ENCODE measurements around the gene SETD9. TPM values are rescaled to one million over a fixed set of nuclear protein-coding genes. Genes with fewer than 3 reads are reported as not detected.

The SETD9 gene
- total RNA-seq, 2 experiments from 2014 or later, result 4.1 to 4.9 TPM

- Mint-ChIP-seq H3K4me3 (no peak overlapping the region), H3K4me1 (peaks cover 15% of the 10 kb centered on the region), H3K27me3 (no peaks in the 10 kb centered on the region), H3K36me3 (ENCODE audit: low read depth) (peaks cover 35% of the 10 kb centered on the region), H3K9me3 (no peaks in the 10 kb centered on the region), H3K27ac (no peak overlapping the region)
- no peak for DNase-seq
- CTCF ChIA-PET, result no interaction called here
- POLR2A ChIA-PET, result interaction anchor here (1.9 kb wide), 1 partner anchor 37 kb away, joined by 7 read pairs; the partner anchor contains the start of gene SETD9
Measured at GRCh38 chr5:56947052-56947451, 37.7 kb downstream of the SETD9 start.

GRCh38 chr5:56950626-56951125 is 41.3 kb downstream of the SETD9 start:
- ChIA-PET POLR2A (interaction anchor here (0.9 to 2.8 kb wide), 7 partner anchors 11 to 225 kb away, joined by 3 to 30 read pairs (median 4); partner anchors contain the start of genes GPBP1 and SETD9), CTCF (interaction anchor here (0.8 to 3.8 kb wide), 4 partner anchors 40 to 223 kb away, joined by 3 to 20 read pairs (median 6); partner anchors contain the start of gene SETD9)
- Mint-ChIP-seq H3K4me3 (peak overlapping the region; percentile 91), H3K27ac (peak overlapping the region; percentile 77), H3K27me3 (peaks cover 26% of the 10 kb centered on the region), H3K36me3 (ENCODE audit: low read depth) (peaks cover 14% of the 10 kb centered on the region), H3K4me1 (peaks cover 22% of the 10 kb centered on the region), H3K9me3 (no peaks in the 10 kb centered on the region)
- DNase-seq, result peak; percentile 60

DNA sequence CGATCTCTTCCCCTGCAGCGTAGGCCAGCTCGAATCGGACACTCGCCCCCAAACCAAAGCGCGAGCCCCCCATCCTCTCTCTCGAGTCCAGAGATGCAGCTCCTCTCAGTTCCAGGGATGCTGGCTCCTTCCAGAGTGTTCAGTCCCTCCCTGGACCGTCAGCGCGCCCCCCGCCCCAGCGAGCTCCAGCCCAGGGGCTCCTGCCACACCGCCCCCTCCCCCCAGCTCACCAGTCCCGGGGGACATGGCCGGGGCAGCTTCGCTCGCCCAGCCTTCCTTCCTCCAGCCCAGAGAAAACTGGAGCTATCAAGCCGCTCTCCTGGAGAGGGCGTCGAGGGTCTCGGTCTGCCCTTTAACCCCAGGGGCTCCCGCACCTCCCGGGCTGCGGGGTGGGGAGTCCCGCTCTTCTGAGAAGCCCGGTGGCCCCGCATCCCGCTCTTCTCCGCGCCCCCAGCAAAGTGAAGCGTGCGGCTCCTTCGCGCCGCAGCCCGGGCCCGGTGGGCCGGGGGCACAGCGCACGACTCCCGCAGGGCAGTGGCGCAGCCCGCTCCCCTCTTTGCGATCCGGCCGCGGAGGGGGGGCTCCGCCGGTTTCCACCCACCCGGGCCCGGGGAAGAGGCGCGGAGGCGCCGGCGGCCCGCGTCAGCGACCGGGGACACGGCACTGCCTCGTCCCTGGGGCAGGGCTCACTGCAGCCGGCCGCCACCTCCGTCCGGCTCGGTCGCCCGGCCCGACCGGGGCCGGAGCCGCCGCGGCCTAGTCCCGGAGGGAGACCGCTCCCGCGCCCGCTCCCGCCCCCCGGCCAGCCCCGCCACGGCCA is 41.9 kb downstream of the SETD9 start:
- peak; percentile 20 for DNase-seq
- Mint-ChIP-seq H3K9me3 (no peaks in the 10 kb centered on the region), H3K4me3 (peak overlapping the region; percentile 91), H3K27ac (peak overlapping the region; percentile 77), H3K27me3 (peaks cover 31% of the 10 kb centered on the region), H3K36me3 (ENCODE audit: low read depth) (peaks cover 9% of the 10 kb centered on the region), H3K4me1 (peaks cover 22% of the 10 kb centered on the region)
- CTCF ChIA-PET, result interaction anchor here (0.8 to 3.8 kb wide), 4 partner anchors 41 to 222 kb away, joined by 3 to 20 read pairs (median 6); partner anchors contain the start of gene SETD9
- POLR2A ChIA-PET, result interaction anchor here (0.7 to 2.8 kb wide), 8 partner anchors 11 to 225 kb away, joined by 3 to 30 read pairs (median 4); partner anchors contain the start of genes GPBP1 and SETD9

- ChIA-PET CTCF (no interaction called here), POLR2A (interaction anchor here (0.7 kb wide), 1 partner anchor 17 kb away, joined by 3 read pairs; no protein-coding TSS in a partner anchor)
- Mint-ChIP-seq H3K4me3 (peak within 1 kb of the TSS; percentile 91), H3K9me3 (no peaks in the 10 kb centered on the region), H3K36me3 (ENCODE audit: low read depth) (peaks cover 7% of the 10 kb centered on the region), H3K4me1 (peaks cover 21% of the 10 kb centered on the region), H3K27ac (peak within 1 kb of the TSS; percentile 77), H3K27me3 (peaks cover 34% of the 10 kb centered on the region)
- peak; percentile 84 for DNase-seq
Measured at GRCh38 chr5:56951946-56952691, 42.7 kb downstream of the SETD9 start, which contains the start of gene MIER3. Gene MIER3 (minus strand): TSS chr5:56952123. CDS start chr5:56952102, 21 bp downstream.

DNA sequence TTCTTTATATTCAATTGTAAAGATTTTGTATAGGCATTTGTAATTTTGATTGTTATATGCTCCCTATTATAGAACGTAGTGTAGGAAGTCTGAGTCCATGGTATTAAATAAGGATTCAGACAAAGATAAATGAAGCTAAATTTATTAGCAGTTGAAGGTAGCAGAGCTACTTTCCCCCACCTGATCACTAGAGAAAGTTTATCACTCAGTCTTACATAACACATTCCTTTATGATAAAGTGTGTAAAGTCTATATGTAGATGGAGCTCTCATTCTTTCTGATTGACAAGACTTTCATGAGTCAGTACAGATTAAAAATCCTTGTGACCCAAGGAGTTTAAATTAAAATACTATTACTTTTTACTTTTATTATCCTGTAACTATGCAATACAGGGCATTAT is 44.9 kb downstream of the SETD9 start:
- H3K9me3 Mint-ChIP-seq, result no peaks in the 10 kb centered on the region
- no peak for DNase-seq

DNA sequence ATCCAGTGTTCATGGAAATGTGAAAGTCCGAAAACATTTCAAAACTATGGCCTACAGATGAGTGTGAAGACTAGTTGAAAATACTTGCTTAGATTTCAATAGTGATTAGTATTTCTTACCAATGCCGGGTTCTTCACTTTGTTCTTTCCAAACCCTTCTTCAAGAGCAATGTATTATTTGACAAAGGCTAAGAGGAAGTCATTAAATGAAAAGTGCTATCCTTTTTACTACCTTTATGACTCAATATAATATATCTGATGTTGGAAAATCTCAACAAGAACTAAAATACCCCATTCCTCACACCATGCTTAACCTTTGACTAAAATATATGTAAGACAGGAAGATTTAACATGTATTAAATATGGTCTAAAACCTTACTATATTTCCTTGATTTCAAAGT is 49.2 kb downstream of the SETD9 start:
- H3K27ac Mint-ChIP-seq, result no peak overlapping the region
- CTCF ChIA-PET, result no interaction called here
- DNase-seq, result no peak
- POLR2A ChIA-PET, result no interaction called here
- H3K9me3 Mint-ChIP-seq, result no peaks in the 10 kb centered on the region
- no peaks in the 10 kb centered on the region for H3K4me1 Mint-ChIP-seq
- H3K4me3 Mint-ChIP-seq, result no peak overlapping the region
- no peaks in the 10 kb centered on the region for H3K36me3 Mint-ChIP-seq (ENCODE audit: low read depth)
- peaks cover 70% of the 10 kb centered on the region for H3K27me3 Mint-ChIP-seq

More for the DNA sequence above, 44.9 kb downstream of the SETD9 start:
- Mint-ChIP-seq H3K36me3 (ENCODE audit: low read depth) (peaks cover 3% of the 10 kb centered on the region), H3K27ac (no peak overlapping the region), H3K4me1 (peaks cover 21% of the 10 kb centered on the region), H3K27me3 (peaks cover 47% of the 10 kb centered on the region), H3K4me3 (no peak overlapping the region)
- CTCF ChIA-PET, result interaction anchor here (2.4 kb wide), 1 partner anchor 184 kb away, joined by 7 read pairs; no protein-coding TSS in a partner anchor
- POLR2A ChIA-PET, result no interaction called here

- H3K4me1 Mint-ChIP-seq, result no peaks in the 10 kb centered on the region
- peaks cover 67% of the 10 kb centered on the region for H3K27me3 Mint-ChIP-seq
- H3K36me3 Mint-ChIP-seq (ENCODE audit: low read depth), result no peaks in the 10 kb centered on the region
- ChIA-PET CTCF (no interaction called here), POLR2A (no interaction called here)
- no peak for DNase-seq
- no peaks in the 10 kb centered on the region for H3K9me3 Mint-ChIP-seq
- no peak overlapping the region for H3K4me3 Mint-ChIP-seq
- H3K27ac Mint-ChIP-seq, result no peak overlapping the region
Measured at GRCh38 chr5:56959326-56959725, 49.9 kb downstream of the SETD9 start.

DNA sequence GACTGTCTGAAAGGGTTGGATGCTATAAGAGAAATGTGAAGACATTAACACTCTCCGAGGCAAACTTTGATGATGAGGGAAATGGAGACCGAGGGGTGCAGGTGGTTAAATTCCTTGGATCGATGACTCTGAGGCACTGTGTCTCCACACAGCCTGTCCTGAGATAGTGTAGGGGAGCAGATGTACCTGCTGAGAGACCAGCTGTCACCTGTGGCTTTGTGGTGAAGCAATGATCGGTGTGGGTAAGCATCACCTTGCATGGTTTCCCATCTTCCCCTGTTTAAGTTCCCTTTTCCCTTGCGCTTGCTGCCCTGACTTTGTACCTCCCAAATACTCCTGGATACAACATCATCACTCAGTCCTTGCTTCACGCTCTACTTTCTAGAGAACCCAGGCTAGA is 52.4 kb downstream of the SETD9 start:
- Mint-ChIP-seq H3K4me1 (no peaks in the 10 kb centered on the region), H3K27ac (no peak overlapping the region), H3K36me3 (ENCODE audit: low read depth) (no peaks in the 10 kb centered on the region), H3K4me3 (no peak overlapping the region), H3K9me3 (no peaks in the 10 kb centered on the region), H3K27me3 (peaks cover 59% of the 10 kb centered on the region)
- DNase-seq, result no peak
- ChIA-PET CTCF (no interaction called here), POLR2A (interaction anchor here (1.0 kb wide), 1 partner anchor 11 kb away, joined by 3 read pairs; no protein-coding TSS in a partner anchor)

GRCh38 chr5:56962286-56962685 is 52.9 kb downstream of the SETD9 start:
- no peaks in the 10 kb centered on the region for H3K4me1 Mint-ChIP-seq
- H3K36me3 Mint-ChIP-seq (ENCODE audit: low read depth), result no peaks in the 10 kb centered on the region
- POLR2A ChIA-PET, result interaction anchor here (1.0 kb wide), 1 partner anchor 11 kb away, joined by 3 read pairs; no protein-coding TSS in a partner anchor
- no peaks in the 10 kb centered on the region for H3K9me3 Mint-ChIP-seq
- DNase-seq, result no peak
- H3K27me3 Mint-ChIP-seq, result peaks cover 61% of the 10 kb centered on the region
- CTCF ChIA-PET, result interaction anchor here (0.6 kb wide), 1 partner anchor 175 kb away, joined by 3 read pairs; no protein-coding TSS in a partner anchor
- H3K4me3 Mint-ChIP-seq, result no peak overlapping the region
- no peak overlapping the region for H3K27ac Mint-ChIP-seq

GRCh38 chr5:56963246-56963645 is 53.9 kb downstream of the SETD9 start:
- H3K27ac Mint-ChIP-seq, result no peak overlapping the region
- POLR2A ChIA-PET, result no interaction called here
- H3K9me3 Mint-ChIP-seq, result no peaks in the 10 kb centered on the region
- peaks cover 58% of the 10 kb centered on the region for H3K27me3 Mint-ChIP-seq
- no peaks in the 10 kb centered on the region for H3K4me1 Mint-ChIP-seq
- H3K36me3 Mint-ChIP-seq (ENCODE audit: low read depth), result no peaks in the 10 kb centered on the region
- CTCF ChIA-PET, result no interaction called here
- no peak overlapping the region for H3K4me3 Mint-ChIP-seq
- DNase-seq, result no peak

DNA sequence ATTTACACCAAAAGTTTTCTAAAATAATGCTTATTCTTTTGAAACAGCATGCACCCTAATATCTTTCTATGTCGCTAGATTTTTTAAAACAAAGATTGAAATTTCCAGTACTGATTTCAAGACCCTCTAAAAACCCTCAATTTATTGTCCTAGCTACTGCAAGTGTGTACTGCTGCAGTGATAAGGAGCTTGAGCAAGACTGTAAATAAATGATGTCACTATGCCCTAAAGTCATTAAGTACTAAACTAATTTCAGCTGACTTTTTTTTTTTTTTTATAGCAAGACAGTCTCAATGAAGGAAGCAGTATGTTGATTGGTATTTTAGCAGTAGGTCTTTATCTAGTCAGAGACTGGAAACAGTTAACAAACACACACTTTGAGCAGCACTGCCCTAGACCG is 54.8 kb downstream of the SETD9 start:
- H3K36me3 Mint-ChIP-seq (ENCODE audit: low read depth), result no peaks in the 10 kb centered on the region
- no peaks in the 10 kb centered on the region for H3K4me1 Mint-ChIP-seq
- no peaks in the 10 kb centered on the region for H3K9me3 Mint-ChIP-seq
- CTCF ChIA-PET, result no interaction called here
- POLR2A ChIA-PET, result no interaction called here
- H3K4me3 Mint-ChIP-seq, result no peak overlapping the region
- peaks cover 50% of the 10 kb centered on the region for H3K27me3 Mint-ChIP-seq
- no peak overlapping the region for H3K27ac Mint-ChIP-seq
- DNase-seq, result no peak

Measured in activated CD4-positive, alpha-beta memory T cell treated with anti-CD3 and anti-CD28 coated beads, Interleukin-2, amount 10 ng/mL, durations not matched to agents 7 days and 5 days (primary cell).